ENCODE results near the gene BTBD2.

BTBD2 gene

GRCh38 chr19:2015608-2015950 is at the start of gene BTBD2:
Gene BTBD2 (minus strand): TSS chr19:2015714. CDS start chr19:2015703, 11 bp downstream.
- DNase-seq: peak; percentile 55 to 56

- no peak for DNase-seq
Measured at GRCh38 chr19:2064788-2065524, 49.4 kb upstream of the BTBD2 start.

GRCh38 chr19:2064395-2064787 is 48.9 kb upstream of the BTBD2 start:
- DNase-seq: no peak

GRCh38 chr19:2063824-2064223 is 48.3 kb upstream of the BTBD2 start:
- DNase-seq: no peak

GRCh38 chr19:2062770-2063169 is 47.3 kb upstream of the BTBD2 start:
- no peak for DNase-seq

GRCh38 chr19:2062389-2062729 is 46.8 kb upstream of the BTBD2 start:
- no peak for DNase-seq

- peak; percentile 99 for DNase-seq
Measured at GRCh38 chr19:2061495-2062388, 46.2 kb upstream of the BTBD2 start.

GRCh38 chr19:2060884-2061494 is 45.5 kb upstream of the BTBD2 start:
- peak; percentile 73 to 77 for DNase-seq

- no peak for DNase-seq
Measured at GRCh38 chr19:2059422-2060201, 44.1 kb upstream of the BTBD2 start.

GRCh38 chr19:2058570-2059421 is 43.3 kb upstream of the BTBD2 start:
- no peak for DNase-seq

GRCh38 chr19:2057484-2058469 is 42.3 kb upstream of the BTBD2 start:
- DNase-seq: no peak

- DNase-seq: no peak
Measured at GRCh38 chr19:2056837-2057192, 41.3 kb upstream of the BTBD2 start.

- DNase-seq: peak in 1 of 2 experiments; percentile 51
Measured at GRCh38 chr19:2055931-2056836, 40.7 kb upstream of the BTBD2 start.

- DNase-seq: no peak
Measured at GRCh38 chr19:2054763-2055162, 39.2 kb upstream of the BTBD2 start.

GRCh38 chr19:2053601-2054389 is 38.3 kb upstream of the BTBD2 start:
- no peak for DNase-seq

- DNase-seq: peak; percentile 60 to 64
Measured at GRCh38 chr19:2051773-2052704, 36.5 kb upstream of the BTBD2 start.

GRCh38 chr19:2050991-2051772 is 35.7 kb upstream of the BTBD2 start, which contains the start of gene MKNK2:
Gene MKNK2 (minus strand): TSS chr19:2051244. CDS start chr19:2050851, 393 bp downstream.
- peak; percentile 97 to 98 for DNase-seq

All from activated T-cell treated with anti-CD3 and anti-CD28 coated beads, Interleukin-2, amount 50 U/mL, for 48 hours (primary cell).